GM12878 (cell line): Measurements from ENCODE around the gene PLTP. TPM values are rescaled to one million over a fixed set of nuclear protein-coding genes. Genes with fewer than 3 reads are reported as not detected.

Experiments
- ATAC-seq: fragments of 200-7000 bp; cut with Tn5 transposase; 3 replicates; pipeline ENCODE4 v1.9.1; 2020; ENCODE audit warnings: mild to moderate bottlenecking, moderate library complexity
- BruUV-seq: library from RNA; stranded (reverse); fragments of 400-500 nt; replicated peaks from 2 replicates; lab custom pipeline; 2021; lab: Mats Ljungman, UMichigan
- CTCF ChIA-PET: fragments of 300-600 bp; sonication (Branson Sonifier 250); formaldehyde crosslinking; extraction: SDS; loops from one replicate; lab custom pipeline; 2021; ENCODE audit warnings: inconsistent platforms; lab: Yijun Ruan, JAX
- POLR2A ChIA-PET: fragments of 350-600 bp; formaldehyde crosslinking; extraction: SDS; loops from one replicate; lab custom pipeline; 2021; ENCODE audit warnings: inconsistent platforms; lab: Charles Lee
- RAD21 ChIA-PET: fragments of 300-600 bp; sonication (Branson Sonifier 250); formaldehyde crosslinking; loops from one replicate; lab custom pipeline; 2023; ENCODE audit warnings: antibody characterized with exemption; ENCODE audit not compliant: unreplicated experiment; lab: Charles Lee
- SMC1A ChIA-PET: fragments of 300-600 bp; sonication (Branson Sonifier 250); formaldehyde crosslinking; loops from one replicate; lab custom pipeline; 2023; ENCODE audit not compliant: unreplicated experiment, uncharacterized antibody; lab: Charles Lee
- DNase-seq: peaks from one replicate; pipeline ENCODE4 v3.0.0-alpha.2; 2011; ENCODE audit warnings: low read depth, low spot score
- FAIRE-seq: peaks from 3 replicates; lab custom pipeline; 2011; peaks lifted over from hg19 to GRCh38; lab: Jason Lieb, UNC
- H2AFZ ChIP-seq: 2 replicates; pipeline ENCODE4 v1.6.0; 2011; ENCODE audit warnings: low read depth, low read length, control low read depth; ENCODE audit not compliant: control insufficient read depth
- H3K27ac ChIP-seq: 2 replicates; pipeline ENCODE4 v1.5.1; 2011; ENCODE audit warnings: control low read depth; ENCODE audit not compliant: control insufficient read depth, insufficient read depth
- H3K27me3 ChIP-seq, 2 experiments: replicated peaks in 1 of 2; 2 replicates each; pipeline versions ENCODE4 v1.6.0 to v1.6.1; 2011; ENCODE audit warnings: low read length in 1 of 2; ENCODE audit not compliant: control insufficient read depth in 2 of 2, insufficient read depth in 2 of 2
- H3K36me3 ChIP-seq, 2 experiments: 2 replicates each; pipeline ENCODE4 v1.5.1; 2011; ENCODE audit warnings: low read length in 1 of 2; ENCODE audit not compliant: control insufficient read depth in 2 of 2, insufficient read depth in 2 of 2
- H3K4me1 ChIP-seq: 2 replicates; pipeline ENCODE4 v1.6.1; 2011; ENCODE audit warnings: mild to moderate bottlenecking, low read length, moderate library complexity, mixed read lengths; ENCODE audit not compliant: control insufficient read depth, insufficient read depth
- H3K4me2 ChIP-seq: 2 replicates; pipeline ENCODE4 v1.6.0; 2011; ENCODE audit warnings: control low read depth; ENCODE audit not compliant: control insufficient read depth, insufficient read depth
- H3K4me3 ChIP-seq: fragments of 200-600 bp; sonication (generic); 2 replicates; pipeline ENCODE4 v1.5.1; 2016
- H3K79me2 ChIP-seq: 2 replicates; pipeline ENCODE4 v1.6.0; 2011; ENCODE audit warnings: low read length; ENCODE audit not compliant: control insufficient read depth, insufficient read depth
- H3K9ac ChIP-seq: 2 replicates; pipeline ENCODE4 v1.8.0; 2011; ENCODE audit warnings: low read length, control low read depth, mixed read lengths; ENCODE audit not compliant: control insufficient read depth, insufficient read depth
- H3K9me3 ChIP-seq: replicated peaks from 3 replicates; pipeline ENCODE4 v1.5.1; 2011; ENCODE audit warnings: mild to moderate bottlenecking, low read length; ENCODE audit not compliant: control insufficient read depth, insufficient read depth
- H4K20me1 ChIP-seq: 2 replicates; pipeline ENCODE4 v1.6.0; 2011; ENCODE audit not compliant: control insufficient read depth, insufficient read depth
- ASH2L ChIP-seq: fragments of 300-600, 200-600 bp; sonication (generic); IDR thresholded peaks from 2 replicates; pipeline ENCODE4 v1.6.1; 2017; ENCODE audit warnings: low read depth, mild to moderate bottlenecking, borderline replicate concordance
- BHLHE40 ChIP-seq, 2 experiments: fragments of 450-650 bp in 1 of 2; IDR thresholded peaks; 2 replicates each; pipeline ENCODE4 v1.6.1; 2011 to 2017; ENCODE audit warnings: low read depth in 2 of 2, borderline replicate concordance in 1 of 2, improper control_type of control experiment in 1 of 2, low read length in 1 of 2, mild to moderate bottlenecking in 1 of 2
- CEBPB ChIP-seq, 2 experiments: fragments of 150-350 bp in 1 of 2; IDR thresholded peaks; 2 replicates each; pipeline ENCODE4 v1.6.1; 2012 to 2014; ENCODE audit warnings: low read depth in 2 of 2, low read length in 2 of 2, borderline replicate concordance in 1 of 2, inconsistent platforms in 1 of 2
- IKZF2 ChIP-seq, 2 experiments: fragments of 450-650 bp; IDR thresholded peaks; 2 replicates each; pipeline ENCODE4 v1.6.1; 2017; ENCODE audit warnings: mild to moderate bottlenecking in 2 of 2, moderate library complexity in 2 of 2
- IRF5 ChIP-seq: fragments of 450-650 bp; IDR thresholded peaks from 2 replicates; pipeline ENCODE4 v1.6.1; 2017; ENCODE audit warnings: borderline replicate concordance
- KAT2A ChIP-seq: conservative IDR thresholded peaks from 2 replicates; pipeline ENCODE4 v1.6.1; 2011; ENCODE audit warnings: low read depth, low read length; ENCODE audit not compliant: control insufficient read depth
- NBN ChIP-seq: fragments of 450-650 bp; IDR thresholded peaks from 2 replicates; pipeline ENCODE4 v1.6.1; 2016
- NR2C1 ChIP-seq: fragments of 450-650 bp; IDR thresholded peaks from 2 replicates; pipeline ENCODE4 v1.6.1; 2017; ENCODE audit warnings: antibody characterized with exemption, mild to moderate bottlenecking, moderate library complexity
- STAT1 ChIP-seq: fragments of 450-650 bp; conservative IDR thresholded peaks from 2 replicates; pipeline ENCODE4 v1.6.1; 2014; ENCODE audit warnings: antibody characterized with exemption, mild to moderate bottlenecking
- WGBS: methylation state at CpG from one replicate; pipeline ENCODE4 v1.1.6; 2016; ENCODE audit warnings: low lambda C conversion rate; ENCODE audit not compliant: insufficient replicate concordance, insufficient coverage; ENCODE audit errors: missing lambda C conversion rate; 5-methylcytosine and 5-hydroxymethylcytosine counted together
- in situ Hi-C: fragments of 300-500 bp; cut with MboI; formaldehyde crosslinking; loops from 9 replicates; pipeline ENCODE4 v1.14.3; 2018; ENCODE audit warnings: mixed read lengths
- intact Hi-C: fragments of 100-400 bp; cut with micrococcal nuclease; formaldehyde crosslinking; loops from one replicate; pipeline ENCODE4 v1.14.2; 2022; ENCODE audit not compliant: unreplicated experiment
- polyA plus RNA-seq, 11 experiments: library from polyadenylated mRNA; depleted of rRNA in 4 of 11; unstranded in 6 of 11; stranded (reverse) in 5 of 11; fragments of >200 nt; fragmentation: Nextera tagmentation in 4 of 11; fragmentation: Illumina TruSeq in 1 of 11; extraction: Ambion mirVana in 4 of 11; extraction: Trizol in 1 of 11; gene quantifications; 1 replicate in 1 of 11; 2 replicates in 10 of 11; pipeline versions ENCODE4 v1.2.1 to v1.2.3, GENCODE V29; 2011 to 2016; ENCODE audit warnings: inconsistent platforms in 2 of 11, missing spikeins in 2 of 11, low read depth in 1 of 11
- total RNA-seq, 4 experiments: library from RNA; depleted of rRNA in 3 of 4; stranded (reverse); fragments of >200 nt in 3 of 4; fragmentation: Illumina TruSeq in 1 of 4; extraction: Trizol in 1 of 4; gene quantifications; 2 replicates each; pipeline versions ENCODE4 v1.2.1 to v1.2.3, GENCODE V29; 2013 to 2021
- TF ChIP-seq, protein P1 (sequence below): fragments of 450-650 bp; IDR thresholded peaks from 2 replicates; pipeline ENCODE4 v1.6.1; 2017; ENCODE audit warnings: antibody characterized with exemption, mild to moderate bottlenecking, moderate library complexity

Gene PLTP
- total and polyA plus RNA-seq, 10 of the 15 experiments (the other 5 are each of a cell fraction or from before 2014, with no cell fraction given) = 1.6 to 17.0 (median 7.6) TPM

GRCh38 chr20:45859916-45860315 lies 52.0 kb downstream of the PLTP start:
- no peaks in the 10 kb centered on the region for H3K27me3 ChIP-seq
- 99% methylated on average over 5 of the region's 5 CpGs for WGBS
- no peak overlapping the region for H3K27ac ChIP-seq
- in situ Hi-C loops = no loop called here
- peaks cover 19% of the 10 kb centered on the region for H3K79me2 ChIP-seq
- no peak overlapping the region for H3K9ac ChIP-seq
- CTCF ChIA-PET = interaction anchor here (1.4 kb wide), 1 partner anchor 110 kb away, joined by 3 read pairs; no protein-coding TSS in a partner anchor
- no peak for DNase-seq
- no peaks in the 10 kb centered on the region for H4K20me1 ChIP-seq
- no peaks in the 10 kb centered on the region for H3K9me3 ChIP-seq
- no peak for TF ChIP-seq ASH2L
- no peak for TF ChIP-seq NR2C1
- no peak for TF ChIP-seq BHLHE40 (IDR thresholded peaks at IDR 0.05; ENCODE audit: borderline replicate concordance in 1 of 2, low read depth in 2 of 2, low read length in 1 of 2)
- no peak for TF ChIP-seq IRF5
- no peak for TF ChIP-seq NBN
- TF ChIP-seq, protein P1, sequence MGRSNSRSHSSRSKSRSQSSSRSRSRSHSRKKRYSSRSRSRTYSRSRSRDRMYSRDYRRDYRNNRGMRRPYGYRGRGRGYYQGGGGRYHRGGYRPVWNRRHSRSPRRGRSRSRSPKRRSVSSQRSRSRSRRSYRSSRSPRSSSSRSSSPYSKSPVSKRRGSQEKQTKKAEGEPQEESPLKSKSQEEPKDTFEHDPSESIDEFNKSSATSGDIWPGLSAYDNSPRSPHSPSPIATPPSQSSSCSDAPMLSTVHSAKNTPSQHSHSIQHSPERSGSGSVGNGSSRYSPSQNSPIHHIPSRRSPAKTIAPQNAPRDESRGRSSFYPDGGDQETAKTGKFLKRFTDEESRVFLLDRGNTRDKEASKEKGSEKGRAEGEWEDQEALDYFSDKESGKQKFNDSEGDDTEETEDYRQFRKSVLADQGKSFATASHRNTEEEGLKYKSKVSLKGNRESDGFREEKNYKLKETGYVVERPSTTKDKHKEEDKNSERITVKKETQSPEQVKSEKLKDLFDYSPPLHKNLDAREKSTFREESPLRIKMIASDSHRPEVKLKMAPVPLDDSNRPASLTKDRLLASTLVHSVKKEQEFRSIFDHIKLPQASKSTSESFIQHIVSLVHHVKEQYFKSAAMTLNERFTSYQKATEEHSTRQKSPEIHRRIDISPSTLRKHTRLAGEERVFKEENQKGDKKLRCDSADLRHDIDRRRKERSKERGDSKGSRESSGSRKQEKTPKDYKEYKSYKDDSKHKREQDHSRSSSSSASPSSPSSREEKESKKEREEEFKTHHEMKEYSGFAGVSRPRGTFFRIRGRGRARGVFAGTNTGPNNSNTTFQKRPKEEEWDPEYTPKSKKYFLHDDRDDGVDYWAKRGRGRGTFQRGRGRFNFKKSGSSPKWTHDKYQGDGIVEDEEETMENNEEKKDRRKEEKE = no peak
- no peak for TF ChIP-seq KAT2A
- TF ChIP-seq STAT1 = no peak
- TF ChIP-seq IKZF2 (IDR thresholded peaks at IDR 0.05) = no peak
- TF ChIP-seq CEBPB (IDR thresholded peaks at IDR 0.05; ENCODE audit: borderline replicate concordance in 1 of 2, low read depth in 2 of 2, low read length in 2 of 2) = no peak
- TF ChIP-seq, all 136 proteins: peak for 0
- H3K4me3 ChIP-seq = no peak overlapping the region
- H3K36me3 ChIP-seq = no peaks in the 10 kb centered on the region
- FAIRE-seq (no peak), ATAC-seq (no peak)
- RAD21 ChIA-PET = no interaction called here
- BruUV-seq = no TSS peak
- peaks cover 8% of the 10 kb centered on the region for H3K4me1 ChIP-seq
- POLR2A ChIA-PET = interaction anchor here (1.5 kb wide), 2 partner anchors 30 to 74 kb away, joined by 3 to 4 read pairs; partner anchors contain the start of gene PCIF1
- H3K4me2 ChIP-seq = no peak overlapping the region
- SMC1A ChIA-PET = interaction anchor here (0.5 kb wide), 1 partner anchor 60 kb away, joined by 3 read pairs; no protein-coding TSS in a partner anchor
- intact Hi-C loops = loop anchor here (5.0 kb wide), 1 partner anchor 48 kb away; the partner anchor contains the start of gene UBE2C
- H2AFZ ChIP-seq = no peak overlapping the region
